A673 (cell line): ENCODE measurements around the gene AGA. TPM values are rescaled to one million over a fixed set of nuclear protein-coding genes. Genes with fewer than 3 reads are reported as not detected.

Experiments
- BruUV-seq: library from RNA; stranded (reverse); fragments of 400-500 nt; replicated peaks from 2 replicates; lab custom pipeline; 2021; lab: Mats Ljungman, UMichigan
- CTCF ChIA-PET: fragments of 300-600 bp; sonication (Branson Sonifier 250); formaldehyde crosslinking; loops from one replicate; lab custom pipeline; 2022; ENCODE audit warnings: antibody characterized with exemption; lab: Charles Lee
- POLR2A ChIA-PET: fragments of 300-600 bp; sonication (Branson Sonifier 250); formaldehyde crosslinking; loops from one replicate; lab custom pipeline; 2022; ENCODE audit warnings: antibody characterized with exemption; ENCODE audit not compliant: low non-redundant PET; lab: Charles Lee
- DNase-seq: peaks from one replicate; pipeline ENCODE4 v3.0.0-alpha.2; 2015; ENCODE audit warnings: low spot score
- H3K27ac ChIP-seq: fragments of 200-600 bp; sonication (generic); 2 replicates; pipeline ENCODE4 v1.5.1; 2016; ENCODE audit warnings: mixed run types, low read depth, mild to moderate bottlenecking, mixed read lengths, antibody characterized with exemption, low read length; ENCODE audit not compliant: poor library complexity, severe bottlenecking
- H3K27me3 ChIP-seq: fragments of 200-600 bp; sonication (generic); replicated peaks from 2 replicates; pipeline ENCODE4 v1.6.1; 2017; ENCODE audit warnings: mixed run types, low read depth, mild to moderate bottlenecking, mixed read lengths, antibody characterized with exemption, low read length; ENCODE audit not compliant: insufficient read depth, poor library complexity
- H3K36me3 ChIP-seq: fragments of 200-600 bp; sonication (generic); 2 replicates; pipeline ENCODE4 v1.6.1; 2016; ENCODE audit warnings: mixed run types, mild to moderate bottlenecking, mixed read lengths, antibody characterized with exemption, low read length; ENCODE audit not compliant: insufficient read depth, poor library complexity, severe bottlenecking
- H3K4me1 ChIP-seq: fragments of 200-600 bp; sonication (generic); 2 replicates; pipeline ENCODE4 v1.6.1; 2017; ENCODE audit warnings: mixed run types, mild to moderate bottlenecking, mixed read lengths, antibody characterized with exemption, low read length; ENCODE audit not compliant: insufficient read depth, poor library complexity, severe bottlenecking
- H3K4me3 ChIP-seq: fragments of 200-600 bp; sonication (generic); 2 replicates; pipeline ENCODE4 v1.5.1; 2016; ENCODE audit warnings: low read depth, mixed run types, mild to moderate bottlenecking, mixed read lengths, low read length; ENCODE audit not compliant: poor library complexity, severe bottlenecking
- H3K9me3 ChIP-seq: fragments of 200-600 bp; sonication (generic); 2 replicates; pipeline ENCODE4 v1.6.1; 2016; ENCODE audit warnings: mixed run types, low read depth, mild to moderate bottlenecking, mixed read lengths, antibody characterized with exemption, low read length; ENCODE audit not compliant: poor library complexity, severe bottlenecking
- EZH2 ChIP-seq: fragments of 200-600 bp; sonication (generic); IDR thresholded peaks from 2 replicates; pipeline ENCODE4 v1.6.1; 2017; ENCODE audit warnings: borderline replicate concordance, low read depth, mild to moderate bottlenecking, mixed read lengths, antibody characterized with exemption, low read length; ENCODE audit not compliant: poor library complexity, severe bottlenecking
- intact Hi-C: fragments of 100-400 bp; cut with micrococcal nuclease; formaldehyde crosslinking; loops from one replicate; pipeline ENCODE4 v1.10.0; 2022; ENCODE audit not compliant: unreplicated experiment
- total RNA-seq: library from RNA; stranded (reverse); gene quantifications from 2 replicates; pipeline ENCODE4 v1.2.3, GENCODE V29; 2021
- TF ChIP-seq, protein P1 (sequence below): fragments of 300-800, 200-600 bp; sonication (generic); conservative IDR thresholded peaks from 2 replicates; pipeline ENCODE4 v1.5.1; 2017; ENCODE audit warnings: low read depth, mild to moderate bottlenecking, antibody characterized with exemption, low read length, moderate library complexity, mixed read lengths

Gene AGA
- total RNA-seq, 1 experiment from 2014 or later = 24.6 TPM

DNA sequence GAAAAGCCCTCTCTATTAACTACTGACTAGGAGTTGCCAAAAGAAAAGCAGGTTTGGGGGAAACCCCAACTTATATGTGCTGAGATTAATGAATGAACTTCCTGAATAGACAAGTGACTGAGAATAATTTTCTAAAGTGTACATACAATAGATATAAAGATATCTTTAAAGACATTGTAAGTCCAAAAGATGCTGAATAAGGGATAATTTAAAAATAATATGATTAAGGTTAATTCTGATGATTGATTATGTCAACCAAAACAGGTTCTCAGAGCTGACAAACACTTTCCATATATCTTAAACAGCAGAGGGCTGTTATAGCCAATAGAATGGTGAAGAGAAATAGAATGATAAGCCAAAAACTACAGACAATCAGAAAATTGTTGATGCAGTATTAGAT is 28.6 kb downstream of the AGA start:
- intact Hi-C loops = no loop called here
- POLR2A ChIA-PET = no interaction called here
- no peak for DNase-seq
- Histone ChIP-seq H3K4me1 (no peaks in the 10 kb centered on the region), H3K27ac (no peak overlapping the region), H3K9me3 (peaks cover 4% of the 10 kb centered on the region), H3K36me3 (no peaks in the 10 kb centered on the region), H3K27me3 (no peaks in the 10 kb centered on the region), H3K4me3 (no peak overlapping the region)
- BruUV-seq = no TSS peak
- CTCF ChIA-PET = no interaction called here
- TF ChIP-seq, protein P1, sequence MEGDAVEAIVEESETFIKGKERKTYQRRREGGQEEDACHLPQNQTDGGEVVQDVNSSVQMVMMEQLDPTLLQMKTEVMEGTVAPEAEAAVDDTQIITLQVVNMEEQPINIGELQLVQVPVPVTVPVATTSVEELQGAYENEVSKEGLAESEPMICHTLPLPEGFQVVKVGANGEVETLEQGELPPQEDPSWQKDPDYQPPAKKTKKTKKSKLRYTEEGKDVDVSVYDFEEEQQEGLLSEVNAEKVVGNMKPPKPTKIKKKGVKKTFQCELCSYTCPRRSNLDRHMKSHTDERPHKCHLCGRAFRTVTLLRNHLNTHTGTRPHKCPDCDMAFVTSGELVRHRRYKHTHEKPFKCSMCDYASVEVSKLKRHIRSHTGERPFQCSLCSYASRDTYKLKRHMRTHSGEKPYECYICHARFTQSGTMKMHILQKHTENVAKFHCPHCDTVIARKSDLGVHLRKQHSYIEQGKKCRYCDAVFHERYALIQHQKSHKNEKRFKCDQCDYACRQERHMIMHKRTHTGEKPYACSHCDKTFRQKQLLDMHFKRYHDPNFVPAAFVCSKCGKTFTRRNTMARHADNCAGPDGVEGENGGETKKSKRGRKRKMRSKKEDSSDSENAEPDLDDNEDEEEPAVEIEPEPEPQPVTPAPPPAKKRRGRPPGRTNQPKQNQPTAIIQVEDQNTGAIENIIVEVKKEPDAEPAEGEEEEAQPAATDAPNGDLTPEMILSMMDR = no peak
- TF ChIP-seq EZH2 = no peak

DNA sequence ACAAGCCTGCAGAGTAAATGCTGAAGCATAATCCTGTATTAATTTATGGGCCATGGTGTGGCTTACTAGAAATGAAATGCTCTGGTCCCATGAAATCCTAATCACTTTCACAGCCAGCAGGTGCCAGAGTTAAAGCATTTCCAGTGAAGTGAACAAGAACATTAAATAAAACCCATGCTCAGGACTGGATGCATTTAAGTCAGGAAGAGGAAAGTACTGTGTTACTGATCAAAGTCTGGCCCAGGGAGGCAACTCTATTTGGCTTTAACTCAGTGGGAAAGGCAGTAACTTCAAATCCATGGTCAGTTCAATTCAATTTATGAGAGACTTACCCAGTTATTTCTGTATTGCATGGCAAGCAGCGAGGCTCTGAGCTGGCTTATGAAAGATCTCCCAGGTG is 29.2 kb downstream of the AGA start:
- Histone ChIP-seq H3K36me3 (no peaks in the 10 kb centered on the region), H3K27me3 (no peaks in the 10 kb centered on the region), H3K4me1 (no peaks in the 10 kb centered on the region), H3K4me3 (no peak overlapping the region), H3K27ac (no peak overlapping the region), H3K9me3 (peaks cover 4% of the 10 kb centered on the region)
- BruUV-seq = no TSS peak
- POLR2A ChIA-PET = no interaction called here
- intact Hi-C loops = no loop called here
- no peak for DNase-seq
- CTCF ChIA-PET = interaction anchor here (0.6 kb wide), 1 partner anchor 29 kb away, joined by 3 read pairs; the partner anchor contains the start of gene AGA
- no peak for TF ChIP-seq EZH2
- TF ChIP-seq, protein P1 = no peak

DNA sequence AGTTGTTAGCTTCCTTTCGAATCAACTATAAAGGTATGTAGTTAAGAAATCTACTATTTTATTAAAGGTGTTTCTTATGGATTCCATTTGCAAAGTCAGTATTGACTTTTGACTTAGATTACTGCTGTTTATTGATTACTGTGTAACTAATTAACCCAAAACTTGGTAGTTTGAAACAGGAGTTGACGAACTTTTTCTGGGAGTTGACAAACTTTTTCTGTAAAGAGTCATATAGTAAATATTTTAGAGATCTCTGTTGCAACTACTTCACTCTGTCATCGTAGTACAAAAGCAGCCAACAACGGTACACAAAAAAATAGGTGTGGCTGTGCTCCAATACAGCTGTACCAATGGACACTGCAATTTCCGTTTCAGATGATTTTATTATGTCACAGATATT is 30.2 kb downstream of the AGA start:
- POLR2A ChIA-PET = no interaction called here
- no TSS peak for BruUV-seq

More for the DNA sequence above, 30.2 kb downstream of the AGA start:
- H3K4me3 ChIP-seq = no peak overlapping the region
- CTCF ChIA-PET = no interaction called here
- H3K9me3 ChIP-seq = peaks cover 4% of the 10 kb centered on the region
- TF ChIP-seq, protein P1 = no peak
- TF ChIP-seq EZH2 = no peak
- no peaks in the 10 kb centered on the region for H3K27me3 ChIP-seq
- no peak for DNase-seq
- H3K36me3 ChIP-seq = no peaks in the 10 kb centered on the region
- no peaks in the 10 kb centered on the region for H3K4me1 ChIP-seq
- intact Hi-C loops = no loop called here
- no peak overlapping the region for H3K27ac ChIP-seq
